HG02970 (cell line): ENCODE results near the gene MFNG.

Experiments
- ATAC-seq: cut with Tn5 transposase; IDR thresholded peaks from one replicate; pipeline ENCODE4 v1.9.1; 2021; ENCODE audit warnings: mild to moderate bottlenecking, moderate library complexity, moderate number of reproducible peaks; ENCODE audit not compliant: unreplicated experiment, low FRiP score

MFNG gene

GRCh38 chr22:37428649-37429586, 57.3 kb downstream of the MFNG start:
- ATAC-seq = no peak

- ATAC-seq = no peak
Observed at GRCh38 chr22:37427711-37428635, 58.2 kb downstream of the MFNG start.

GRCh38 chr22:37427135-37427710, 59.0 kb downstream of the MFNG start, which contains the start of gene ELFN2:
Gene ELFN2, minus strand, starts transcription at chr22:37427479. Its CDS starts 51,945 bp downstream, at chr22:37375534.
- no peak for ATAC-seq

GRCh38 chr22:37426706-37427134, 59.5 kb downstream of the MFNG start:
- ATAC-seq = no peak

GRCh38 chr22:37425800-37426705, 60.1 kb downstream of the MFNG start:
- no peak for ATAC-seq

- no peak for ATAC-seq
Observed at GRCh38 chr22:37425369-37425768, 60.8 kb downstream of the MFNG start.

- ATAC-seq = no peak
Observed at GRCh38 chr22:37423283-37423682, 62.9 kb downstream of the MFNG start.

- ATAC-seq = no peak
Observed at GRCh38 chr22:37421468-37421877, 64.7 kb downstream of the MFNG start.

GRCh38 chr22:37420686-37421467, 65.3 kb downstream of the MFNG start:
- no peak for ATAC-seq

- ATAC-seq = no peak
Observed at GRCh38 chr22:37419969-37420685, 66.1 kb downstream of the MFNG start.

- no peak for ATAC-seq
Observed at GRCh38 chr22:37419370-37419968, 66.7 kb downstream of the MFNG start.
